Amniotic epithelial cell (primary cell): Measurements from ENCODE around the gene FBXO15.

Experiments
- DNase-seq: peaks from one replicate; pipeline ENCODE4 v3.0.0-alpha.2; 2010; ENCODE audit warnings: low read depth

The FBXO15 gene

GRCh38 chr18:74153377-74153776, 5.7 kb upstream of the FBXO15 start:
- DNase-seq: no peak

- DNase-seq: no peak
Measured at GRCh38 chr18:74152857-74153256, 5.2 kb upstream of the FBXO15 start.

GRCh38 chr18:74152270-74152669, 4.6 kb upstream of the FBXO15 start:
- DNase-seq: no peak

DNA sequence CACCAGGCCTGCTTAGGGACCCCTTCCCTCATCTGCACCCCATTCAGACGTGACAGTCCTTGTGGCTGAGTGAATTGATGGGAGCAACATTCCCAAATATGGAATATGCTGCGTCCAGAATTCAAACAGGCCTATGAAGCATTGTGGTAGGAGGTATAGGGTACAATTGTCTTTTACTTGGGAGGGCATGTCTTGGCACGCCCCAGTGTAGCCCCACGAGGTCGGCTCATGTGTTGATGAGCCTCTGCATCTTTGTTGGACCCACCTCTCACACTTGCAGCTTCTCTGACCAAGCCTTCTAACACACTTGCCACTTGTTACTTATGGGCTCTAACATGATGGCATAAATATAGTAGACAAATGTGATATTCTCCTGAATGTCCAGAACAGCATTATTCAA, 2.2 kb upstream of the FBXO15 start:
- DNase-seq: no peak

GRCh38 chr18:74148543-74149070, 973 bp upstream of the FBXO15 start:
- DNase-seq: no peak

GRCh38 chr18:74147491-74147778, 199 bp downstream of the FBXO15 start:
- DNase-seq: no peak

GRCh38 chr18:74146756-74147155, 878 bp downstream of the FBXO15 start:
- DNase-seq: peak; percentile 79

- DNase-seq: no peak
Measured at GRCh38 chr18:74142252-74142651, 5.4 kb downstream of the FBXO15 start.

GRCh38 chr18:74141667-74142066, 6.0 kb downstream of the FBXO15 start:
- no peak for DNase-seq

- no peak for DNase-seq
Measured at GRCh38 chr18:74140582-74140981, 7.1 kb downstream of the FBXO15 start.

GRCh38 chr18:74139888-74140287, 7.7 kb downstream of the FBXO15 start:
- DNase-seq: peak; percentile 4

DNA sequence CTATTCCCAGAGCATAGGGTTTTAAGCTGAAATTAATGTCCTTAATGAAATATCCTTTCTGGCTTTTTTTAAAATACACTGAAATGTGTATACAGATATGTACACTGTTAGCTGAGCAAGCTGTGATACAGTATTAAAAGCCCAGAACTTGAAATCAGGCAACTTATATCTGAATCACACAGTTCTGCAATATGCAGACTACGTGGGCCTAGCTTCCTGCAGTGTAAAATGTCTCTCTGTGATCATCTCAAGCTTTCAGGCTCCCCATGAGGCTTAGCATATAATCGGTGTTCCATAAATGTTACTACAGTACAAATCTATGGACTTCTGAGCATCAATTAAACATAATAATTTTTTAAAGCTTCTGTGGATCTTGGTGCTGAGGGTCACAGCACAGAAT, 8.2 kb downstream of the FBXO15 start:
- DNase-seq: no peak

DNA sequence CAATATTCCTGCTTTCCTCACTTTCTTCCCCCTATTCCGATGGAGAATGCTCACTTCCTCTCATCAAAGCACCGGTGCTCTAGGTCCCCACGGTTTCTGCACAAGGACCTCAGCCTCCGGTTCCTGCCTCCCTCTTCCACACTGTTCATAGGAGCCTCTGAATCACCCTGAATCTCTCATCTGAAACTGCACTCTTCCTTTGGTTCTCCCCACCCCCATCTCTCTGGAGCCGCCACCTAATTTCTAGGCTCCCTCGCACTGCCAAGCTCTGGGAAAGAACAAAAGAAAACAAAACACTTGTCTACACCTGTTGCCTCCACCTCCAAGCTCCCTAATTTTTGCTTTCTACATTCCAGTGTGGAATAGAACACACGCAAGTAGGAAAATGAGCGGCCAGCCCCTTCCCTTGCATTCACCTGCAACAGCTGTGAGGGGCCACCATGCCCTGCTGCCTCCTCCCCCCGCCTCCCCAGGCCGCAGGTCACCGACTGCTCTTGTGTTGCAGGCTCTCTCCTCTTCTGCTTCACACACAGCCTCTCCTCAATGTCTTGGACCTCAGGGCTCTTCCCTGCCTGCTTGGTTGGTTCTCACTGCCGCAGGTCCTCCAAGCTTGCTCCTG, 9.6 kb downstream of the FBXO15 start:
- no peak for DNase-seq

DNA sequence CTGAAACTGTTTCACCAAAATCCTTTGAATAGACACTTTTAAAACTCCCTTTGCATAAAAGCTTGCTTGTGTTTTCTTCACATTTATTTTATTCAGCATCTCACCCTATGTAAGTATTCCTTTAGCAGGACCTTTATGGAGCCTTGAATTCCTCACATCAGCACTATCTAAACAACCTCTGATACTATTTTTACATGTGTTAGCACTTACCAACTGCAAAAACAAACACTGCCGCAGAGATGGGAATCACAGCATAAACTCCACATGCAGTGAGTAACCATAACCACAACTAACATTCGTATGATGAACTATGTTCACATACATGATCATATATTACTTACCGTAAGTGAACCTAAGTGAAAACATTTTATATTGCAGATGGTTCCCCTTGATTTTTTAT, 15.4 kb downstream of the FBXO15 start:
- no peak for DNase-seq

GRCh38 chr18:74131124-74131523, 16.5 kb downstream of the FBXO15 start:
- DNase-seq: no peak

- no peak for DNase-seq
Measured at GRCh38 chr18:74128159-74128558, 19.5 kb downstream of the FBXO15 start.

DNA sequence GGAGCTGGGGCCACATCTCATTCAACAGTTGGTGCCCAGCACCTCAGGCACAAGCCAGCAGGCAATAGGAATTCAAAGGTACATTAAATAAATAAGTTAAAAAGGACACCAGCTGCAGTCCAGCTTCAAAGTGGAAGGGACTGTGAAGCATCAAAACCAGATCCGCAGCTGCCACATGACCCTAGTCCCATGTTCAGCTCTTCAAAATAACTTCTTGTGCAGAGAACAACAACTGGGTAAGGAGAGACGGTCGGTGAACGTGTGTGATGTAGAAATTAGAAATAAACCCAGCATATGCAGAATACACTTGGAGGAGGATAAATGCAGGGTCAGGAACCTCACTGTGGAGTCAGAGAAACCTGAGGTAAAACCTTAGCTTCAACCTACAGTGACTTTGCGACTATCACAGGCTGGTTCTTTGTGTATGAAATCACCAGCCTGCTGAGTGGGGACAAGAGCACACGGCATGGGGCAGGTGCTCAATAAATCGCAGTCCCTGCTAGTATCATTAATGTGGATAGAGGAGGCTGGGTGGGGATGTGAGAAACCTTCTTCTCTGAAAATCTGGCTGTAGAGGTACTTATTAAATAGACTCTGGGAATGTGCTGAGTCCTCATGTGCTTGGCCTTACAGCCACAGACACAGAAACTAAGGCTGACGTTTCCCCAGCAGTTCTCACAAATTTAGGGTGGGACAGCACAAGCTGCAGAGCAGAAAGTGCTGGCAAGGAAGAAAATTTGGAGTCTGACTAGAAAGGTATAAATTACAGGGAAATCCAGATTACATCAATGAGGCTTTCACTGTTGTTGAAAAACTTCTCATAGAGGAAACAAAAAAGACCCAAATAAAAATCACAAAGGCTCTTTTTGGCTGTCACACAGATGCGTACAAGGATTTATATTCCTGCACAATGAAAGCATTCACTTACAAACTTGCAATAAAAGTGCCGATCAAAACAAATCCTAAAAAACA, 20.7 kb downstream of the FBXO15 start:
- DNase-seq: no peak

GRCh38 chr18:74124642-74125041, 23.0 kb downstream of the FBXO15 start:
- DNase-seq: peak; percentile 7

DNA sequence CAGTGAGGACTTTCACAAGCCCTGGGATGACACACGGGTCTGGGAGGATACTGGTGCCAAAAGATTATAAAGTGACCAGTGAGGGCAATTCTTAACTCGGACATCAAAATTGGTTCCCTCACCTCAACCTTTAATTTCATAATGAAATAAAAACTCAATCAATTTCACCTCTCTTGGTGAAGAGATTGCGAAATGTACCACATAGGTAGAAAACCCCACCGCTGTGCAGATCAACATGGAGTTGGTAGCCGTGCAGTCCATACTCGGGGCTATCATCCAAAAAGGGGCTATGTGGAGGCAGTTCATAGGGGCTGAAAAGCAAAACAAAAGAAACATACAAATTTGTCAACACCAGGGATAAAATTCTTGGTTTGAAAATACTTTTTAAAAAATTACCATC, 24.4 kb downstream of the FBXO15 start:
- no peak for DNase-seq

- DNase-seq: peak; percentile 13
Measured at GRCh38 chr18:74116633-74117554, 30.7 kb downstream of the FBXO15 start.

DNA sequence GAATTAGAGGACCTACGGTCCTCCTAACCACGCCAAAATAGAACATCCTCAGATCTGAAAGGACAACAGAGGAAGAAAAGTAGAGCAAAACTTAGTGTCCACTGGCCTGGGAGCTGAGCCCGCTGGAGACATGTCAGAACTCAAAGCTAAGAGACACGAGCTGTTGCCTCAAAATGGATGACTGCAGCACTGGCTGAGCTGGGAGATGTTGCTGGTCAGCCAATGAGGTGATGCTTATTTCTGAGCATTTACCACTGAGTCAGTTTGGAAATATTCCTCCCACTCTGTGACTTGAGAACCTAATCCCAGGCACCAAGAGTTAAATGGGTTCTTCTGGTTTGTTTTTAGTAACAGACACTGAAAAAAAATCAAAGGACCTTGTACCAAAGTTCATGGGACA, 32.6 kb downstream of the FBXO15 start:
- DNase-seq: peak; percentile 29

DNA sequence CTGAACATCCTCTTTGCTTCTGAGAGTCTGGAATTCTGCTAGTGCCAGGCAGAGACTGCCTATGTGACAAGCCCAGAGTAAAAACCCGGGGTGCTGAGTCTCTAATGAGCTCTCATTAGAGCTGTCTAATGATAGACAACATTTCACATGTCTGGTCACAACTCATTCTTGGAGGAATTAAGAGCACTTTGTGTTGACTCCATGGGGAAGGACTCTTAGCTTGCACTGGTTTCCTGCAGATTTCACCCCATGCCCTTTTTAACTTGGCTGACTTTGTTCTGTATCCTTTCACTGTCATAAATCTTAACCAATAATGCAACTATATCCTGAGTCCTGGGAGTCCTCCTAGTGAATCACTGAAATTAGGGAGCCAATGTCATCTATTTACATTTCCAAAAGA, 33.5 kb downstream of the FBXO15 start:
- DNase-seq: no peak
